ENCODE results near the gene TSPAN16.
"Not testable (repeated sequence)": the region's sequence is repeated elsewhere in the genome, so short reads cannot be mapped to it uniquely, and the experiment has no call there.

TSPAN16 gene

GRCh38 chr19:11320278-11320995 lies 24.5 kb downstream of the TSPAN16 start:
- not testable (repeated sequence) for DNase-seq (ENCODE audit: low read depth in 2 of 2)

DNA sequence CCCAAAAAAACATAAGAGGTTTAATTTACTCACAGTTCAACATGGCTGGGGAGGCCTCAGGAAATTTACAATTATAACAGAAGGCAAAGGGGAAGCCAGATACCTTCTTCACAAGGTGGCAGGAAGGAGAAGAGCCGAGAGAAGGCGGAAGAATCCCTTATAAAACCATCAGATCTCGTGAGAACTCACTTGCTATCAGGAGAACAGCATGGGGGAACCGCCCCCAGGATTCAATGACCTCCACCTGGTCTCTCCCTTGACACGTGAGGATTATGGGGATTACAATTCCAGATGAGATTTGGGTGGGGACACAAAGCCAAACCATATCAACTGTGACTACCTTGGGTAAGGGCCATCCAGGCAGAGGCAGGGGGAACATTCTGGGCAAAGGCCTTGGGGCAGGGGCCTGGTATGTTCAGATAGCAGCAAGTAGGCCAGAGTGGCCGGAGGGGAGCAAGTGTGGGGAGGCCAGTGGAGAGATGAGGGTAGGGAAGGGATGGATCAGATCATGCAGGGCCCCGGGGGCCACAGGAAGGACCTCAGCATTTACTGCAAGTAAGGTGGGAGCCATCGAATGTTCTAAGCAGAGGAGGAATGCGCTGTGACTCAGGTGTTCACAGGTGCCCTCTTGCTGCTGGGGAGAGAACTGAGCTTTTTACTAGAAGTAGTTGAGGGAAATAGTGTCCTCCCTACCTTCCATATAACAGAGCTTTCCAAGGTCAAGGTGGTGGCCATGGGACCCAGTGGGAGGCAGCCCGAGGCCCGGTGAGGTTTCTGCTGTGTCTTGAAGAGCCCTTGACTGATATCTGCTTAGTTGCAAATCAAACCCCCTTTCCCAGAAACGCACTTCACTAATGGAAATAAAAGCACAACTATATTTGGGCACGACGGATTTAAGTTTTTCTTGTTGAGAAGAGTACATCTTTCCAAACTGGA lies 25.5 kb downstream of the TSPAN16 start:
- no peak for DNase-seq (ENCODE audit: low read depth in 2 of 2)

GRCh38 chr19:11322269-11323024 lies 26.5 kb downstream of the TSPAN16 start:
- DNase-seq (ENCODE audit: low read depth in 2 of 2) = no peak

- no peak for DNase-seq (ENCODE audit: low read depth in 2 of 2)
These were observed 27.7 kb downstream of the TSPAN16 start for GRCh38 chr19:11323601-11324078.

- DNase-seq (ENCODE audit: low read depth in 2 of 2) = peak; percentile 81 to 84
These were observed 28.2 kb downstream of the TSPAN16 start for GRCh38 chr19:11324079-11324661.

- no peak for DNase-seq (ENCODE audit: low read depth in 2 of 2)
These were observed 28.9 kb downstream of the TSPAN16 start for GRCh38 chr19:11324748-11325389.

DNA sequence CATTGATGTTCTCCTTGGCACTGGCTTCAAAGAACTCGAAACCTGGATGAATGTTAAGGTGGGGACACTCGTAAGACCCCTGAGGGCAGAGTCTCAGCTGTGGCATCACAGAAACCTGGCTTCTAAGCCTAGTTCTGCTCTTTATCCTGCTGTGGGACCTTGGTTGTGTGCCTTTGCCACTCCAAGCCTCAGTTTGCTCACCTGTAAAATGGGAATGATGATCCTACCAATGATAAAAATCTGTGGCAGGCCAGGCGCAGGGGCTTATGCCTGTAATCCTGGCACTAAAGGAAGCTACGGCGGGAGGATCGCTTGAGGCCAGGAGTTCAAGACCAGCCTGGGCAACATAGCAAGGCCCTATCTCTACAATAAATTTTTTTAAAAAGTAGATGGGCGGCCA lies 29.6 kb downstream of the TSPAN16 start:
- no peak for DNase-seq (ENCODE audit: low read depth in 2 of 2)

GRCh38 chr19:11330127-11330526 lies 34.2 kb downstream of the TSPAN16 start:
- DNase-seq (ENCODE audit: low read depth in 2 of 2) = no peak

DNA sequence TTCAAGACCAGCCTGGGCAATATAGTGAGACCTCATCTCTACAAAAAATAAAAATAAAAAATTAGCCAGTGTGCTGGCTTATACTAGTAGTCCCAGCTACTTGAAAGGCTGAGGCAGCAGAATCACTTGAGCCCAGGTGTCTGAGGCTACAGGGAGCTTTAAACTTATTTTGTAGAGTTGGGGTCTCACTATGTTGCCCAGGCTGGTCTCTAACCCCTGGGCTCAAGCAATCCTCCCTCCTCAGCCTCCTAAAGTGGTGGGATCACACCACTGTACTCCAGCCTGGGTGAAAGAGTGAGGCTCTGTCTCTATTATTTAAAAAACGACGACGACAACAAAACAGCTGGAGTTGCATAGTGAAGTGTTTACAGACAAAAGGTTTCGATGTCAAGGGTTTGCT lies 35.5 kb downstream of the TSPAN16 start:
- no peak for DNase-seq (ENCODE audit: low read depth in 2 of 2)

- no peak for DNase-seq (ENCODE audit: low read depth in 2 of 2)
These were observed 36.9 kb downstream of the TSPAN16 start for GRCh38 chr19:11332822-11333221.

- DNase-seq (ENCODE audit: low read depth in 2 of 2) = not testable (repeated sequence)
These were observed 37.9 kb downstream of the TSPAN16 start for GRCh38 chr19:11333838-11334237.

- no peak for DNase-seq (ENCODE audit: low read depth in 2 of 2)
These were observed 39.6 kb downstream of the TSPAN16 start for GRCh38 chr19:11335449-11336146.

DNA sequence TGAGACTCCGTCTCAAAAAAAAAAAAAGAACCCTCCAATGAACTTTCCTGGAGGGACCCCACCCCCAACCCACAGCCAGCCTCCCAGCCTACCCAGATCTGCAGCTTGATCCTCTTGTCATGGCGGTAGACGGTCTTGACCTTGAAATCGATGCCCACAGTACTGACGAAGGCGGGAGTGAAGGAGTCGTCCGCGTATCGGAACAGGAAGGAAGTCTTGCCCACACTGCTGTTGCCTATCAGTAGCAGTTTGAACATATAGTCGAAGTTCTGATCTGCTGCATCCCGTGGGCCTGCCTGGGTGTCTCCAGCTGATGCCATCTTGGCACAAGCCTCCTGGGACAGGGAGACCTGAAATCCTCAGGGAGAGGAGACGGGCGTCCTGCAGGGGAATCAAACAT lies 41.1 kb downstream of the TSPAN16 start:
- DNase-seq (ENCODE audit: low read depth in 2 of 2) = no peak

DNA sequence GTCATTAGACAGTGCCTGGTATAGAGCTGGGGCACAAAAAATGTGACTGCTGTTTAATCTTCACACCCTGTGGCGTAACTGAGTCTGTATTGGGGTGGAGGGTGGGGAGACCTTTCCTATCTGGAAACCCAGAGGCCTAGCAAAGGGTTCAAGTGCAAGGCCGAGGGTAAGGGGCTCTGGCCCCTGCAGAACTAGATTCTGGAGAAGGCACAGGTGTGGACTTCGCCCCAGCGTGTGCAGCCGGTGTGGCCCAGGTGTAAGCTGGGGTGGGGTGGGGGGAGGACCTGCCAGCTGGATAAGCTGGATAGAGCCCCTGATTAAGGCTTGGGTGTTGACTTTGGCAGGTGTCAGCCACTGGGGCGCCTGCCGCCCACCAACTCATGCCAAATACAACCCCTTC lies 42.2 kb downstream of the TSPAN16 start:
- no peak for DNase-seq (ENCODE audit: low read depth in 2 of 2)

DNA sequence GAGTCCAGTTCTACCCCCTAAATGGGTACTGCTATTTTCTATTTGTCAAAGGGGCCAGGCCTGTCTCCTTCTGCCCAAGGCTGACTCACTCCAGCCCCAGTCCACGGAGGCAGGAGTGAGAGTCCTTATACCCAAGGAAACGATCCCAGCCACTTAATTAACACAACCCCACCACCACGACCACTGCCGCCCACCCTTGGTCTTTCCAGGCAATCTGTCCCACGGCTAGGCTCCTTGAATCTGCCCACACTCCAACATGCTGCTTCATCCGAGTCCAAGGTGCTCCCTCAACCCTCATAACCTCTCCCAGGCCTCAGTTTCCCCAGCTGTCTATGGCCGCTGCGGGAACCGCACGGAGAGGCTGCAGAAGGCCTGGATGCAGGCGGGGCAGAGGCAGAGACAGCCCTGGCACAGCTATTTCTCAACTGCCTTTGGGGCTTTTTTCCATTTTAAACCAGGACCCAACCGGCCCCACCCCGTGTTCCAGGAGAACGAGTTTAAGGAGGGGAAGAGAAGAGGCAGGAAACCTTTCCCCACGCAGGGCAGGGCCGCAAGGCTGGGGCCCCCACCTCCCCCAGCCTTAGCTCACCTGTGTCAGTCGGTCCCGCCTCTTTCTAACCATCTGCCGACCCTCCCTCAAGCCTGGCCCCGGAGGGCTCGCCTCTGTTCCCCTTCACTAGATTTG lies 42.8 kb downstream of the TSPAN16 start:
- DNase-seq (ENCODE audit: low read depth in 2 of 2) = no peak

DNA sequence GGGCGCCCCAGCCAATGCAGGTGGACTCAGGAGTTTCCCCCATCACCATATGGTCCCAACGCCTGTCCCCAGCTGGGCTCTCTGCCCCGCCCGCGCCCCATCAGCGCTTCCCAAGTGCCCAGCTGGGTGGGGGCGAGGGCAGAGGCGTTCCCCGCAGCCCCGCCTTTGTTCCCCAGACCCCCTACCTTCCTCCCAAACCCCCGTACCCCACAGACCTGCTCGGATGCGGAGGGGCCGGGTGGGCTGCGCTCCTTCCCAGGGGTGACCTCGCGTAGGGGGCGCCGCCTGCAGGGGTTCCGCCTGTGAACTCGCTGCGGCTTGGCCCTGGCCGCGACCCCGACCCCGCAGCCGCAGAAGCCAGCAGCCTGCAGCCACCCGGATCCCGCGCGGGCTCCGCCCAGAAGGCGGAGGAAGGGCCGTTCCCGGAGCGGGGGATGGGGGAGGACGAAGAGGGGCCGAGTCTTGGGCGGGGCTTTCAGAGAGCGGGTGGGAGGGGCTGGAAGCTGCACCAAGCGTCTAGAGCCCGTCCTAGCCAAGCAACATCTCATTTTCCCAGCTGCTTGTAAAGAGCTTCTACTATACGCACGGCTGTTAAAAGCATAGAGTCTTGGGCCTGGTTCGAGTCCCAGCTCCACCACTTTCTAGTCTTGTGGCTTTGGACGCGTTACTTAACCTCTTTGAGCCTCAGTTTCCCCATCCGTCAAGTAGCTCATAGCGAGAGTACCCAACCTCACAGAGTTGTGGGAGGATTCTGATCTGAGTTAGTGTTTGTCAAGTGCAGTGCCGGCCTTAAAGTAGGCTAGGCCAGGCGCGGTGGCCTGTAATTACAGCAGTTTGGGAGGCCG lies 43.5 kb downstream of the TSPAN16 start, which contains the start of gene RAB3D:
Gene RAB3D, minus strand, starts transcription at position 404 of the 845 bp plus-strand sequence. CDS start 2,258 bp downstream, outside the sequence.
- DNase-seq (ENCODE audit: low read depth in 2 of 2) = peak; percentile 48 to 53

DNA sequence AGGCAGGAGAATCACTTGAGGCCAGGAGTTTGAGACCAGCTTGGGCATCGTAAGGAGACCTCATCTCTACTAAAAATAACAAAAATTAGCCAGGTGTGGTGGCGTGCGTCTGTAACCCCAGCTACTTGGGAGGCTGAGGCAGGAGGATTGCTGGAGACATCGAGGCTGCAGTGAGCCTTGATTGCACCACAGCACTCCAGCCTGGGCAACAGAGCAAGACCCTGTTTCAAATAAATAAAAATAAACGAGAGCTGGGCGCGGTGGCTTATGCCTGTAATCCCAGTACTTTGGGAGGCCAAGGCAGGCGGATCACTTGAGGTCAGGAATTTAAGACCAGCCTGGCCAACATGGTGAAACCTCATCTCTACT lies 44.1 kb downstream of the TSPAN16 start:
- DNase-seq (ENCODE audit: low read depth in 2 of 2) = not testable (repeated sequence)

- no peak for DNase-seq (ENCODE audit: low read depth in 2 of 2)
These were observed 46.5 kb downstream of the TSPAN16 start for GRCh38 chr19:11342429-11342828.
